Suprapubic skin (tissue), 4 donors: ENCODE measurements around the gene GCNT2.
"Not testable (repeated sequence)": the region's sequence is repeated elsewhere in the genome, so short reads cannot be mapped to it uniquely, and the experiment has no call there.

Experiments
- EP300 ChIP-seq: sonication (generic); formaldehyde crosslinking; IDR thresholded peaks from one replicate; pipeline ENCODE4 v1.6.1; 2017; ENCODE audit warnings: antibody characterized with exemption
- POLR2A ChIP-seq, 2 donors: fragments of 450-650 bp; IDR thresholded peaks; one replicate each; pipeline ENCODE4 v1.6.1; 2017; ENCODE audit warnings: antibody characterized with exemption in 2 of 2, mild to moderate bottlenecking in 2 of 2, moderate library complexity in 2 of 2
- POLR2AphosphoS5 ChIP-seq, 3 donors: sonication (generic); formaldehyde crosslinking; IDR thresholded peaks; one replicate each; pipeline ENCODE4 v1.6.1; 2017; ENCODE audit warnings: antibody characterized with exemption in 3 of 3
- TF ChIP-seq, protein P1 (sequence below), 2 donors: fragments of 200-600 bp in 1 of 2; fragments of 450-650 bp in 1 of 2; sonication (generic) in 1 of 2; IDR thresholded peaks; one replicate each; pipeline ENCODE4 v1.5.1; 2016 to 2019; ENCODE audit warnings: antibody characterized with exemption in 2 of 2, mild to moderate bottlenecking in 1 of 2, moderate library complexity in 1 of 2

- TF ChIP-seq, protein P1, sequence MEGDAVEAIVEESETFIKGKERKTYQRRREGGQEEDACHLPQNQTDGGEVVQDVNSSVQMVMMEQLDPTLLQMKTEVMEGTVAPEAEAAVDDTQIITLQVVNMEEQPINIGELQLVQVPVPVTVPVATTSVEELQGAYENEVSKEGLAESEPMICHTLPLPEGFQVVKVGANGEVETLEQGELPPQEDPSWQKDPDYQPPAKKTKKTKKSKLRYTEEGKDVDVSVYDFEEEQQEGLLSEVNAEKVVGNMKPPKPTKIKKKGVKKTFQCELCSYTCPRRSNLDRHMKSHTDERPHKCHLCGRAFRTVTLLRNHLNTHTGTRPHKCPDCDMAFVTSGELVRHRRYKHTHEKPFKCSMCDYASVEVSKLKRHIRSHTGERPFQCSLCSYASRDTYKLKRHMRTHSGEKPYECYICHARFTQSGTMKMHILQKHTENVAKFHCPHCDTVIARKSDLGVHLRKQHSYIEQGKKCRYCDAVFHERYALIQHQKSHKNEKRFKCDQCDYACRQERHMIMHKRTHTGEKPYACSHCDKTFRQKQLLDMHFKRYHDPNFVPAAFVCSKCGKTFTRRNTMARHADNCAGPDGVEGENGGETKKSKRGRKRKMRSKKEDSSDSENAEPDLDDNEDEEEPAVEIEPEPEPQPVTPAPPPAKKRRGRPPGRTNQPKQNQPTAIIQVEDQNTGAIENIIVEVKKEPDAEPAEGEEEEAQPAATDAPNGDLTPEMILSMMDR (IDR thresholded peaks at IDR 0.05), result not testable (repeated sequence)
- TF ChIP-seq POLR2AphosphoS5 (IDR thresholded peaks at IDR 0.05); EP300; POLR2A (IDR thresholded peaks at IDR 0.05): not testable (repeated sequence)
These were observed 1.8 kb upstream of the GCNT2 start for GRCh38 chr6:10519408-10519697.
